GM19372 (cell line): ENCODE data around the gene SEMA4G.

Source experiments
- ATAC-seq: cut with Tn5 transposase; IDR thresholded peaks from one replicate; pipeline ENCODE4 v1.9.1; 2021; ENCODE audit warnings: mild to moderate bottlenecking, low read depth, moderate library complexity; ENCODE audit not compliant: unreplicated experiment

The SEMA4G gene

DNA sequence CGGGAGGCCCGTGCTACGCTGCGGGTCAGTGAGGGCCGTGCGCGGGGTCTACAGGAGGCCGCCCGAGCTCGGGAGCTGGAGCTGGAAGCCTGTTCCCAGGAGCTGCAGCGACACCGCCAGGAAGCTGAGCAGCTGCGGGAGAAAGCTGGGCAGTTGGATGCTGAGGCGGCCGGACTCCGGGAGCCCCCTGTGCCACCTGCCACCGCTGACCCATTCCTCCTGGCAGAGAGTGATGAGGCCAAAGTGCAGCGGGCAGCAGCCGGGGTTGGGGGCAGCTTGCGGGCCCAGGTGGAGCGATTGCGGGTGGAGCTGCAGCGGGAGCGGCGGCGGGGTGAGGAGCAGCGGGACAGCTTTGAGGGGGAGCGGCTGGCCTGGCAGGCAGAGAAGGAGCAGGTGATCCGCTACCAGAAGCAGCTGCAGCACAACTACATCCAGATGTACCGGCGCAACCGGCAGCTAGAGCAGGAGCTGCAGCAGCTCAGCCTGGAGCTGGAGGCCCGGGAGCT is 37.3 kb downstream of the SEMA4G start:
- no peak for ATAC-seq

DNA sequence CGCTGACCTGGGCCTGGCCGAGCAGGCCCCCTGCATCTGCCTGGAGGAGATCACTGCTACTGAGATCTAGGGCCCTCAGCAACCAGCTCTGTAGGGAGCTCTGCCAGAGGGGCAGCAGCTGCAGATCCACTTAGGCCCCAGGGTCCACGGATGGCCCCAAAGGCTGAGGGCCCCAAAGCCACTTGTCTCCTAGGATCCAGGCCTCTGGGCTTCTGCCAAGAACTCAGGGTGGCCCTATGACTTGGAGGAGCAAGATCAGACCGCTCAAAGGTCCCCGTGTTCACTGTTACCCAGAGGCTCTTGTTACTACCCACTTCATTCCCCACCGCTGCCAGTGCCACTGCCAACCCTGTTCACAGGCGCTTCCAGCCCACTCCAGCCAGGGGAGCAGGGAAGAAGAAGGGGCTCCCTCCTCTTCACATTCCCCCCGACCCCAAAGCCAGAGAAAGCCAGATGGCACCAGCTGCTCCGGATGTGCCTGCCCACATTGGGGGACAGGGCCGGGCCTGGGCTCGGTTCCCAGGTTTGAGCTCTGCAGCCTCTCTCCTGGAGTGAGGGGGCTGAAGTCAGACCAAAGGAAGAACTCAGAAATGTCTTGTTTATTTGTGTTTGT is 37.9 kb downstream of the SEMA4G start:
- no peak for ATAC-seq

- no peak for ATAC-seq
These were observed 38.9 kb downstream of the SEMA4G start for GRCh38 chr10:101007915-101008822.

DNA sequence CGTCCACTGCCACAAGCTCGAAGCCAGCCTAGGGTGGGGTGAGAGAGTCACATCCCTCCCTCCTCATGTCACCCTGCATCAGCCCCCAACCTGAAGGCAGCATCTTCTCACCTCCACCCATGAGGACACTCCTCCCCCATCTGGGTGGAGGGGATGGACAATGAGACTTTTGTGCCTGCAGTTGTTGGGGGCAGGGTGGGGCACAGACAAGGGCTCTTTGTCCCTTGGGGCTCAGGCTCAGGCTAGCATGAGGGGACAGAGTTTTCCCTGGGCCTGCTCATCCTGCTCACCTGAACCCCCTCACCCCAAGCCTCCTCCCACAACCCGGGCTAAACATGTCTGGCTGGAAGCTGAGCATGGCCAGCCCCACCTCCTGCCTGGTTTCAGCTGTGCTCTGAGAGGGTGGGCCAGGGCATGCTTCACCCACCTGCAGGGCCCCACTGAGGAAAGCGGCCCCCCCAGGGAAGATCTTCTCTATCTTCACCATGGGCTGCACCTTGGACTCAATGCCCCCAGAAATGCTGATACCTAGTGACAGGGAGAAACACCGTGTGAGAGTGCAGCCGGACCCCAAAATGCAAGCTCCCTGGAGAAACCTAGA is 39.6 kb downstream of the SEMA4G start:
- no peak for ATAC-seq

GRCh38 chr10:101010329-101010728 is 41.0 kb downstream of the SEMA4G start:
- no peak for ATAC-seq

DNA sequence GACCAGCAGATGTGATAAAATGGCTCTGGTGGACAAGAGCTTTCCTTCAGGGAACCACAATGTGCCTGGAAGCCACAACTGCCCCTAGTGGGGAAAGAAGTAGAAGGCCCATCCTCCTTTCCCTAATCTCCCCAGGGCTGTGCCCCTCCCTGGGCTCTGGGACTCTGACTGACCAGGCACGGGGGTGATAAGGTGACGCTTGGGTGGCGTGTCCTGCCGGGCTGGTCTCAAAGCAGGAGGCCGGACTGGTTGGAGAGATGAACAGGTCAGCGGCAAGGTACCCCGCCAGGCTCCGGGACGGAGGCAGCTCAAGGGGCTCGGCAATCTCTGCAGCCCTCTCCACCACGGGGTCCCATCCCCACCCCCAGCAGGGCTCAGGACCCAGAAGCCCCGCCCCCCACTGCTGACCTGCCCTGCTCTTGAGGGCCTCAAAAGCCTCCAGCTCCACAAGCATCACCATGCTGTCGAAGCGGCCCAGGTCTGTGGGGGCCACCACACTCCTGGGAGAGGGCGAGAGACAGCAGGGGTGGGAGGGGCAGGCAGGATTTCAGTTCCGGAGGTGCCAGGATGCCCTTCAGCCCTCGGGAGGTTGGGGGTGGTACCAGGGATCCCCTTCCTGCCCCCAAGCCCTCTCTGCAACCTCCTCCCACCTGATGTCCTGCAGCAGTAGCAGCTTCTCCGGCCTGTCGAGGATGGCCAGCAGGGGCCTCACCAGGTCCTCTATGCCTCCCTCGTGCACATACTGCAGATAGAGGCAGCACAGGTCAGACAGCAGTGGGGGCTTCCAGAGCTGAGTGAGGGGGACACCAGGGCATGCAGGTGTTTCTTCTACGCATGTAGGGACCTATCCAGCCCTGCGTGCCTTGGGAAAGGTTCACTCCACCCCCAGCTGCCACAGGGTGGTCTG is 42.5 kb downstream of the SEMA4G start:
- no peak for ATAC-seq

- ATAC-seq, result peak; percentile 76
These were observed 43.4 kb downstream of the SEMA4G start for GRCh38 chr10:101012525-101013364.

DNA sequence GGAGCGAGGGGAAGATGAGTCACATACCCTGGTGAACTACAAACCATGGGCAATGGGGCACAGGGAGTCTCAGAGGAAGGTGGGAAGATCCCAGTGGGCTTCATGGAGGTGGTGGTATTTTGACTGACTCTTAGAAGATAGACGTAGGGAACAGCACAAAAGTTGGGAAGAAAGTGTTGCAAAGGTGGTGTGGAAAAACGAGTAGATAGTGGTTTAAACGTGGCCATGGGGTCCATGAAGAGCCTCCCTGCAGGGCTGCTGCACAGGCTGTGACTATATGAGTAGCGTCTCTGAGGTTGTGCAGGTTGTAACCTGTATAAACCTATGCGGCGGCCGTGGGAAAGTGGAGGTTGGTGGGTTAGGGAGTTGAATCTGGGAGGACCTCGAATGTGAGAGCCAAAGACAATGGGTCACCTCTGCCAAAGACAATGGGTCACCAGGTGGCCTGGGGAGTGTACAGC is 44.1 kb downstream of the SEMA4G start:
- ATAC-seq, result no peak

- ATAC-seq, result peak; percentile 48
These were observed 45.1 kb downstream of the SEMA4G start for GRCh38 chr10:101014230-101014884.

DNA sequence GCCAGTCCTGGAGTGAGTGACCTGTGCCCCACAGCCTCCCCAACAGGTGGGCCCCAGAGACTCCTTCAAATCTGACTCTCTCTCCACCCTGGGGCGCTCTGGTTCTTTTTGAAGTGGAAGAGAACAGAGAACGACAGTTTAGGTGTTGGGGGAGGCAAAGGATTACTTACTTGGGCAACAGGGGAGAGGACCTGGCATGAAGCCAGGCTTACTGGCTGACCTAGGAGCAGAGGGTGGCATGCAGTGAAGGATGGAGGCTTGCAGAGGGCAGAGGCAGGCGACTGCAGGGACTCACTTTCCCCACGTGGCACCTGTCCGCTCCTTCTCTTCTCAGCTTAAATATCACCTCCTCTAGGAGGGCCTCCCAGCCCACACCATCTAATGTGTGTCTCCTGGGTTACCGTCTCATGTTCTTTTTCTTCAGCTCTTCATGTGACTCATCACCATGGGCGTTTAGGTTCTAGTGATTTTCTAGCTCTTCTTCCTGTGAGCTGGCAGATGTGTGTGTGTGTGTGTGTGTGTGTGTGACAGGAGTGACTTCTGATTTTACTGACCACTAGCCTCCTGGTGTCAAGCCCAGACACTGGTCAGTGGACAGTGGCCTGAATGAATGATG is 45.8 kb downstream of the SEMA4G start:
- ATAC-seq, result no peak

DNA sequence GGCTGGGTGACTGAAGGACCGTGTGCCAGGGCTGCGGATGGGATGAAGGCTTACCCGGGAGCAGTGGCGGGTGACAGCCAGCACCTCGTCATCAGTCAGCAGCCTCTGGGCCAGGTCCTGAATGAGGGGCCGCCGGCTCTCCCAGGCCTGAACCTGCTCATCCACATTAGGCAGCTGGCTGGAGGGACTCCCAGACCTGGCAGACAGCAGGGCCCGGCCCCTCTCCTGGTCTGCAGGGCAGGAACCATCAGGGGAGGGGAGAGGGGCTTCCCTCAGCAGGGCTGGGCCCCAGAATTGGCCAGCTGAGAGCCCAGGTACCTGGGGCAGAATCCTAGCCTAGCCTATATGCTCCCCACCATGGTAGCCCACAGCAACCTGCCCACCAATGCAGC is 46.3 kb downstream of the SEMA4G start:
- ATAC-seq, result no peak

- ATAC-seq, result no peak
These were observed 47.5 kb downstream of the SEMA4G start for GRCh38 chr10:101016814-101017213.

DNA sequence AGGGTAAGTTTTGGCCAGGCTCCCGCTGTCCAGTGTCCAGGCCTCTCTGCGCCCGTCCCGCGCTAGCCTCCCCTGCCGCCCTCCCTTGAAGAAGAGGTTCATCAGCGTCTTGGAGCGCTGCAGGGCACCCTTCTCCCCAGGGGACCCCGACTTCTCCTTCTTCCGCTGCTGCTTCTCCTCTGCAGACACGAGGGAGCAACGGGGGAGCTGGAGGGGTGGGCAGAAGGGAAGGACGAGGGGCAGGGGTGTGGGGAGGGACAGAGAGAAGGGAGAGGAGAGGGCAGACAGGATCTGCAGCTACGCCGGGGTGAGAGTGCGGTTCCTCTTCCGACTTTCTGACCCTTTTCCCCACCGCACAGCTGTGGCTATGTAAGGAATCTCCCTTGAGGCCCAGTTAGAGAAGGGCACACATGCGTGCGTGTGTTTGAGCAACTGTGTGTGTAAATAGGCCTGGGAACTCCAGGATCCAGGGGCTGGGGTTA is 48.9 kb downstream of the SEMA4G start:
- ATAC-seq, result no peak

GRCh38 chr10:101018600-101019439 is 49.5 kb downstream of the SEMA4G start:
- no peak for ATAC-seq
